Measurements from ENCODE around the gene MICU1.
"Not testable (repeated sequence)": the region's sequence is repeated elsewhere in the genome, so short reads cannot be mapped to it uniquely, and the experiment has no call there.

The MICU1 gene

GRCh38 chr10:72625608-72626443 lies at the start of gene MICU1:
MICU1 (minus strand) TSS chr10:72626079; CDS start chr10:72566793, 59,286 bp downstream.
- peak; percentile 92 for ATAC-seq (ENCODE audit: low read depth)

GRCh38 chr10:72674174-72674573 lies 48.3 kb upstream of the MICU1 start:
- peaks cover 16% of the 10 kb centered on the region for H3K4me1 ChIP-seq (ENCODE audit: insufficient read depth, poor library complexity, severe bottlenecking)
- H3K9me3 ChIP-seq (ENCODE audit: severe bottlenecking); H3K4me3 ChIP-seq (ENCODE audit: severe bottlenecking); H3K27me3 ChIP-seq (ENCODE audit: insufficient read depth, poor library complexity, severe bottlenecking); DNase-seq (ENCODE audit: low spot score); ATAC-seq (ENCODE audit: low read depth); H3K27ac ChIP-seq (ENCODE audit: poor library complexity, severe bottlenecking); H3K36me3 ChIP-seq (ENCODE audit: low read depth): not testable (repeated sequence)

More at GRCh38 chr10:72625608-72626443, at the start of gene MICU1:
- peaks cover 10% of the 10 kb centered on the region for H3K4me1 ChIP-seq (ENCODE audit: insufficient read depth, poor library complexity, severe bottlenecking)
- peak within 1 kb of the TSS; percentile 29 for H3K27ac ChIP-seq (ENCODE audit: poor library complexity, severe bottlenecking)
- DNase-seq (ENCODE audit: low spot score): peak; percentile 95
- H3K9me3 ChIP-seq (ENCODE audit: severe bottlenecking): no peaks in the 10 kb centered on the region
- no peaks in the 10 kb centered on the region for H3K36me3 ChIP-seq (ENCODE audit: low read depth)
- H3K4me3 ChIP-seq (ENCODE audit: severe bottlenecking): peak within 1 kb of the TSS; percentile 77
- TF ChIP-seq, protein P1, sequence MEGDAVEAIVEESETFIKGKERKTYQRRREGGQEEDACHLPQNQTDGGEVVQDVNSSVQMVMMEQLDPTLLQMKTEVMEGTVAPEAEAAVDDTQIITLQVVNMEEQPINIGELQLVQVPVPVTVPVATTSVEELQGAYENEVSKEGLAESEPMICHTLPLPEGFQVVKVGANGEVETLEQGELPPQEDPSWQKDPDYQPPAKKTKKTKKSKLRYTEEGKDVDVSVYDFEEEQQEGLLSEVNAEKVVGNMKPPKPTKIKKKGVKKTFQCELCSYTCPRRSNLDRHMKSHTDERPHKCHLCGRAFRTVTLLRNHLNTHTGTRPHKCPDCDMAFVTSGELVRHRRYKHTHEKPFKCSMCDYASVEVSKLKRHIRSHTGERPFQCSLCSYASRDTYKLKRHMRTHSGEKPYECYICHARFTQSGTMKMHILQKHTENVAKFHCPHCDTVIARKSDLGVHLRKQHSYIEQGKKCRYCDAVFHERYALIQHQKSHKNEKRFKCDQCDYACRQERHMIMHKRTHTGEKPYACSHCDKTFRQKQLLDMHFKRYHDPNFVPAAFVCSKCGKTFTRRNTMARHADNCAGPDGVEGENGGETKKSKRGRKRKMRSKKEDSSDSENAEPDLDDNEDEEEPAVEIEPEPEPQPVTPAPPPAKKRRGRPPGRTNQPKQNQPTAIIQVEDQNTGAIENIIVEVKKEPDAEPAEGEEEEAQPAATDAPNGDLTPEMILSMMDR (IDR thresholded peaks at IDR 0.05; ENCODE audit: poor library complexity, severe bottlenecking): no peak
- no peaks in the 10 kb centered on the region for H3K27me3 ChIP-seq (ENCODE audit: insufficient read depth, poor library complexity, severe bottlenecking)

DNA sequence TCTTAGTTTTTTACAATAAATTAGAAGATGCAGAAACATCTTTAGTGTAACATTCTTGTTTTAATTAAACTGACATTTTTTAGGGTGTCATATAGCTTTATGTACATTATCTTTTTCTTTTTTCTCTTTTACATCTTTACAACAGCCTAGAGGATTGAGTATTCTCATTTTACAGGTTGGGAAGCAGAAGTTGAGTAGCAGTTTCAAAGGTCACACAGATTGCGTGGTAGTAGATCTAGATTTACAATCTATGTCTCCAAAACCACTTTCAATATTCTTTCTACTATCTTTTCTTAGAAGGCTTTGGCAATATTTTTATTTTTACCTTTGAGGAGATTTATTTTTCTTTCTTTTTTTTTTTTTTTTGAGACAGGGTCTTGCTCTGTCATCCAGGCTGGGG lies 47.4 kb upstream of the MICU1 start:
- no peaks in the 10 kb centered on the region for H3K27me3 ChIP-seq (ENCODE audit: insufficient read depth, poor library complexity, severe bottlenecking)
- peaks cover 16% of the 10 kb centered on the region for H3K4me1 ChIP-seq (ENCODE audit: insufficient read depth, poor library complexity, severe bottlenecking)
- DNase-seq (ENCODE audit: low spot score) (no peak), ATAC-seq (ENCODE audit: low read depth) (no peak)
- H3K36me3 ChIP-seq (ENCODE audit: low read depth): no peaks in the 10 kb centered on the region
- H3K27ac ChIP-seq (ENCODE audit: poor library complexity, severe bottlenecking): no peak overlapping the region
- H3K4me3 ChIP-seq (ENCODE audit: severe bottlenecking): no peak overlapping the region
- TF ChIP-seq, protein P1 (IDR thresholded peaks at IDR 0.05; ENCODE audit: poor library complexity, severe bottlenecking): no peak
- H3K9me3 ChIP-seq (ENCODE audit: severe bottlenecking): peaks cover 3% of the 10 kb centered on the region

DNA sequence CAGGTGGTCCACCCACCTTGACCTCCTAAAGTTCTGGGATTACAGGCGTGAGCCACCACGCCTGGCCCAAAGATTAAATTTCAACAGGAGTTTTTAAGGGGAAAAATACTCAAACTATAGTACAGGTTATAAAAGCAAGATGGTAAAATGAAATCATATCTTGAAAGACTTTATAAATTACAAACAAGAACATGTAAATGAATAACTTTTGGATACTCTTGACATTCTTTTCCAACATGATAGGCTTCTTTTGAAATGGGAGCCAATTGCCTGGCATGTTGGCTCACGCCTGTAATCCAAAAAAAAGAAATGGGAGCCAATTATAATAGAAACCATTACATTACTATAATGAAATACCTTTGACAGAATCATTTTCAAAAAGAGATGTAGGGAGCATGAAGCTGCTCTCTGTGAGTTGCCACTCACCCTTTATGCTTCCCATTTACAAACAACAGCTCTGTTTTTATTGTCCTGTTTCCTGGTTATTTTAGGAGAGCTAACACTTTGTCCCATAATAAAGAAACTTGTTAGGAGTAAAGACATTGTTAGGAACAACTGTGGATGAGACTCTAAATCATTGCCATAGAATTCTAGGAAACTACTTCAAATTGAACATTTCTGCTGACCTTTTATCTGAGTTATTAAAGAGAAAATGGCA lies 41.5 kb upstream of the MICU1 start:
- TF ChIP-seq, protein P1 (IDR thresholded peaks at IDR 0.05; ENCODE audit: poor library complexity, severe bottlenecking): no peak
- no peak for ATAC-seq (ENCODE audit: low read depth)
- H3K27ac ChIP-seq (ENCODE audit: poor library complexity, severe bottlenecking): peak overlapping the region; percentile 61

GRCh38 chr10:72665925-72666324 lies 40.0 kb upstream of the MICU1 start:
- H3K9me3 ChIP-seq (ENCODE audit: severe bottlenecking): no peaks in the 10 kb centered on the region
- ATAC-seq (ENCODE audit: low read depth) (peak; percentile 94), DNase-seq (ENCODE audit: low spot score) (no peak)
- peak overlapping the region; percentile 61 for H3K27ac ChIP-seq (ENCODE audit: poor library complexity, severe bottlenecking)
- no peak overlapping the region for H3K4me3 ChIP-seq (ENCODE audit: severe bottlenecking)
- no peaks in the 10 kb centered on the region for H3K36me3 ChIP-seq (ENCODE audit: low read depth)
- TF ChIP-seq, protein P1 (IDR thresholded peaks at IDR 0.05; ENCODE audit: poor library complexity, severe bottlenecking): no peak
- no peaks in the 10 kb centered on the region for H3K27me3 ChIP-seq (ENCODE audit: insufficient read depth, poor library complexity, severe bottlenecking)
- H3K4me1 ChIP-seq (ENCODE audit: insufficient read depth, poor library complexity, severe bottlenecking): peaks cover 6% of the 10 kb centered on the region

More for the DNA sequence above, 41.5 kb upstream of the MICU1 start:
- no peak for DNase-seq (ENCODE audit: low spot score)
- no peaks in the 10 kb centered on the region for H3K27me3 ChIP-seq (ENCODE audit: insufficient read depth, poor library complexity, severe bottlenecking)
- H3K4me1 ChIP-seq (ENCODE audit: insufficient read depth, poor library complexity, severe bottlenecking): peaks cover 16% of the 10 kb centered on the region
- H3K4me3 ChIP-seq (ENCODE audit: severe bottlenecking): no peak overlapping the region
- H3K9me3 ChIP-seq (ENCODE audit: severe bottlenecking): no peaks in the 10 kb centered on the region
- no peaks in the 10 kb centered on the region for H3K36me3 ChIP-seq (ENCODE audit: low read depth)
